NCI-H146 (cell line): ENCODE results near the gene SMAD3.
A peak's percentile ranks its signal among the peaks of the same experiment; 100 is the strongest.

Source experiments
- DNase-seq: peaks from one replicate; lab custom pipeline; 2025; lab: John Stamatoyannopoulos, UW

The SMAD3 gene

GRCh38 chr15:67080900-67081431 is 15.6 kb downstream of the SMAD3 start:
- no peak for DNase-seq

GRCh38 chr15:67082007-67082536 is 16.7 kb downstream of the SMAD3 start:
- no peak for DNase-seq

GRCh38 chr15:67083135-67083762 is 17.8 kb downstream of the SMAD3 start:
- DNase-seq = no peak

GRCh38 chr15:67084561-67084960 is 19.2 kb downstream of the SMAD3 start:
- no peak for DNase-seq

GRCh38 chr15:67085237-67085817 is 19.9 kb downstream of the SMAD3 start:
- DNase-seq = no peak

GRCh38 chr15:67085818-67086636 is 20.6 kb downstream of the SMAD3 start:
- no peak for DNase-seq

GRCh38 chr15:67086637-67086914 is 21.2 kb downstream of the SMAD3 start:
- DNase-seq = no peak

GRCh38 chr15:67087507-67088172 is 22.2 kb downstream of the SMAD3 start:
- DNase-seq = no peak

GRCh38 chr15:67089217-67090193 is 24.1 kb downstream of the SMAD3 start:
- no peak for DNase-seq

GRCh38 chr15:67090297-67091070 is 25.1 kb downstream of the SMAD3 start:
- DNase-seq = no peak

- peak; percentile 85 for DNase-seq
These were observed 25.9 kb downstream of the SMAD3 start for GRCh38 chr15:67091071-67091979.

- DNase-seq = no peak
These were observed 26.7 kb downstream of the SMAD3 start for GRCh38 chr15:67091980-67092677.

GRCh38 chr15:67092752-67093503 is 27.5 kb downstream of the SMAD3 start:
- DNase-seq = no peak

- no peak for DNase-seq
These were observed 28.1 kb downstream of the SMAD3 start for GRCh38 chr15:67093504-67093862.

- DNase-seq = no peak
These were observed 28.8 kb downstream of the SMAD3 start for GRCh38 chr15:67094001-67094826.

- no peak for DNase-seq
These were observed 30.5 kb downstream of the SMAD3 start for GRCh38 chr15:67095912-67096311.
